ENCODE data around the gene ADORA2A. TPM values are rescaled to one million over a fixed set of nuclear protein-coding genes. Genes with fewer than 3 reads are reported as not detected.
A peak's percentile ranks its signal among the peaks of the same experiment; 100 is the strongest.

Gene ADORA2A
- total RNA-seq, 1 donor from 2014 or later = 35.8 TPM

DNA sequence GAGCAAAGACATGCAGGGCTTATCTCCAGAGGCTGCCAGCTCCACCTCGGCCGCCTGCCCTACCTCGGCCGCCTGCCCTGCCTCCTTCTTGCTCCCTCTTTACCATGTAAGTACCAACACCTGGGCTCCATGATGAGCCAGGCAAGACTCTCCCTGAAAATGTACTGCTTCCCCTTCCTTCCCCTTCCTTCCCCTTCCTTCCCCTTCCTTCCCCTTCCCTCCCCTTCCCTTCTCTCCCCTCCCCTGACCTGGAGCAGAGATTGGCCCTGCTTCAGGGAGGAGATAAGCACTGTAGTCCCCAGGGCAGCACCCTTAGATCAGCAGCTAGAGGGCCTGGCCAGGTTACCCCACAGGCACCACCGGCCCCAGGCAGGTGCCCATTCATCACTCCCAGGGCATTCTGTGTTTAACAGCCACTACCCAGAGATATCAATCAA lies 25.4 kb upstream of the ADORA2A start:
- H3K27me3 Mint-ChIP-seq = no peaks in the 10 kb centered on the region
- H3K4me3 Mint-ChIP-seq = peak overlapping the region; percentile 77
- TF ChIP-seq, protein P1, sequence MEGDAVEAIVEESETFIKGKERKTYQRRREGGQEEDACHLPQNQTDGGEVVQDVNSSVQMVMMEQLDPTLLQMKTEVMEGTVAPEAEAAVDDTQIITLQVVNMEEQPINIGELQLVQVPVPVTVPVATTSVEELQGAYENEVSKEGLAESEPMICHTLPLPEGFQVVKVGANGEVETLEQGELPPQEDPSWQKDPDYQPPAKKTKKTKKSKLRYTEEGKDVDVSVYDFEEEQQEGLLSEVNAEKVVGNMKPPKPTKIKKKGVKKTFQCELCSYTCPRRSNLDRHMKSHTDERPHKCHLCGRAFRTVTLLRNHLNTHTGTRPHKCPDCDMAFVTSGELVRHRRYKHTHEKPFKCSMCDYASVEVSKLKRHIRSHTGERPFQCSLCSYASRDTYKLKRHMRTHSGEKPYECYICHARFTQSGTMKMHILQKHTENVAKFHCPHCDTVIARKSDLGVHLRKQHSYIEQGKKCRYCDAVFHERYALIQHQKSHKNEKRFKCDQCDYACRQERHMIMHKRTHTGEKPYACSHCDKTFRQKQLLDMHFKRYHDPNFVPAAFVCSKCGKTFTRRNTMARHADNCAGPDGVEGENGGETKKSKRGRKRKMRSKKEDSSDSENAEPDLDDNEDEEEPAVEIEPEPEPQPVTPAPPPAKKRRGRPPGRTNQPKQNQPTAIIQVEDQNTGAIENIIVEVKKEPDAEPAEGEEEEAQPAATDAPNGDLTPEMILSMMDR (IDR thresholded peaks at IDR 0.05) = no peak
- CTCF ChIA-PET = interaction anchor here (1.8 kb wide), 1 partner anchor 20 kb away, joined by 5 read pairs; no protein-coding TSS in a partner anchor
- ATAC-seq (ENCODE audit: low read depth) = peak; percentile 7
- H3K9me3 Mint-ChIP-seq = no peaks in the 10 kb centered on the region
- no peak for DNase-seq
- H3K4me1 Mint-ChIP-seq = peaks cover 88% of the 10 kb centered on the region
- peak overlapping the region; percentile 86 for H3K27ac Mint-ChIP-seq
- POLR2A ChIA-PET = interaction anchor here (0.6 to 1.5 kb wide), 4 partner anchors 25 to 73 kb away, joined by 3 to 11 read pairs (median 3); no protein-coding TSS in a partner anchor
- intact Hi-C loops (cut with micrococcal nuclease) = loop anchor here (1.0 to 5.0 kb wide), 3 partner anchors 19 to 130 kb away; partner anchors contain the start of gene SPECC1L
- peaks cover 37% of the 10 kb centered on the region for H3K36me3 Mint-ChIP-seq (ENCODE audit: low read depth)

- Mint-ChIP-seq H3K9me3 (no peaks in the 10 kb centered on the region), H3K4me1 (peaks cover 88% of the 10 kb centered on the region), H3K27ac (peak overlapping the region; percentile 82), H3K4me3 (peak overlapping the region; percentile 57), H3K36me3 (ENCODE audit: low read depth) (peaks cover 41% of the 10 kb centered on the region), H3K27me3 (no peaks in the 10 kb centered on the region)
- ChIA-PET CTCF (interaction anchor here (0.9 to 1.8 kb wide), 2 partner anchors 20 to 119 kb away, joined by 3 to 5 read pairs; no protein-coding TSS in a partner anchor), POLR2A (interaction anchor here (0.6 to 1.5 kb wide), 5 partner anchors 16 to 545 kb away, joined by 3 to 5 read pairs (median 3); partner anchors contain the start of gene SLC2A11)
- TF ChIP-seq, protein P1 (IDR thresholded peaks at IDR 0.05) = no peak
- intact Hi-C loops (cut with micrococcal nuclease) = loop anchor here (2.0 to 5.0 kb wide), 2 partner anchors 18 to 130 kb away; partner anchors contain the start of gene SPECC1L
- peak; percentile 60 for ATAC-seq (ENCODE audit: low read depth)
- DNase-seq = no peak
These were observed 24.8 kb upstream of the ADORA2A start for GRCh38 chr22:24402460-24403192.

- Mint-ChIP-seq H3K4me1 (peaks cover 81% of the 10 kb centered on the region), H3K27me3 (no peaks in the 10 kb centered on the region), H3K4me3 (peak overlapping the region; percentile 24), H3K36me3 (ENCODE audit: low read depth) (peaks cover 39% of the 10 kb centered on the region), H3K9me3 (no peaks in the 10 kb centered on the region), H3K27ac (peak overlapping the region; percentile 82)
- ChIA-PET POLR2A (interaction anchor here (0.7 to 1.3 kb wide), 3 partner anchors 15 to 26 kb away, joined by 3 read pairs; no protein-coding TSS in a partner anchor), CTCF (interaction anchor here (0.9 to 1.8 kb wide), 2 partner anchors 19 to 118 kb away, joined by 3 to 5 read pairs; no protein-coding TSS in a partner anchor)
- TF ChIP-seq, protein P1 (IDR thresholded peaks at IDR 0.05) = no peak
- intact Hi-C loops (cut with micrococcal nuclease) = loop anchor here (2.0 to 5.0 kb wide), 2 partner anchors 17 to 131 kb away; partner anchors contain the start of gene SPECC1L
- ATAC-seq (ENCODE audit: low read depth) (no peak), DNase-seq (no peak)
These were observed 24.1 kb upstream of the ADORA2A start for GRCh38 chr22:24403346-24403745.

DNA sequence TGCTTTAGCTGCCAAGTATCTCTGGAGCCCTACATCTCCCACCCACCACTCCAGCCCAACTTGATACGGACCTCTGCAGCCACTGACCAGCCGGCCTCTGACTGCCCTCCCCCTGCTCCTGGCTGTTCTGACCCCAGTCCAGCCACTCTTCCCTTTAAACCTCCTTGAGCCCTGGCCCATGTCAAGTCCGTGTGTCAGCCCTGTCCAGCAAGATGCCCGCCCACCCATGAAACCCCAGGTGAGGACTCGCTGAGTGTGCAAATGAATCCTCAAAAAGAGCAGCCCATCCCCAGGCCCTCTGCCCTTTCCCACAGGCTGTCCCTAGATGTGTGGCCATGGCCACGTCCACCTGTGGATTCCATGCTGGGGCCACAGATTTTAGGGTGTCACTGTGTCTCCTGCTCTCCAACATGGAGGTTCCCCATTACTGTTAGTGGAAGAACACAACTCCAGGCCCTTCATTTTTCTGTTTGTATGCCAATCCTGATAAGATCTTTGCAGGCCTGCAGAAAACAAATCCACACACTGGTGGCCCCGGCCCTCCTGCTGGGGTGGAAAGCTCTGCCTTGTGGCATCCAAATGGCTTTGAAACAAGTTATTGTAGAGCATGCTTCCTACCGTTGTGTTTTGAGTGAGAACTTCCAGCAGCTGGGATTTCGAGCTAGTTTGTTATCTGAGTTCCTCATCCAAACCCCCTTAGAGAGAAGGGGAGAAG lies 22.7 kb upstream of the ADORA2A start:
- CTCF ChIA-PET = no interaction called here
- Mint-ChIP-seq H3K4me3 (no peak overlapping the region), H3K36me3 (ENCODE audit: low read depth) (peaks cover 37% of the 10 kb centered on the region), H3K4me1 (peaks cover 68% of the 10 kb centered on the region), H3K27ac (peak overlapping the region; percentile 65), H3K9me3 (no peaks in the 10 kb centered on the region), H3K27me3 (no peaks in the 10 kb centered on the region)
- DNase-seq = no peak
- POLR2A ChIA-PET = no interaction called here
- TF ChIP-seq, protein P1 (IDR thresholded peaks at IDR 0.05) = no peak
- intact Hi-C loops (cut with micrococcal nuclease) = loop anchor here (5.0 kb wide), 1 partner anchor 132 kb away; the partner anchor contains the start of gene SPECC1L
- ATAC-seq (ENCODE audit: low read depth) = no peak
